GM21723 (cell line): ENCODE results near the gene PDF.

ENCODE experiments used
- ATAC-seq: cut with Tn5 transposase; IDR thresholded peaks from one replicate; pipeline ENCODE4 v1.9.1; 2021; ENCODE audit warnings: mild to moderate bottlenecking, moderate library complexity; ENCODE audit not compliant: unreplicated experiment

Gene PDF

DNA sequence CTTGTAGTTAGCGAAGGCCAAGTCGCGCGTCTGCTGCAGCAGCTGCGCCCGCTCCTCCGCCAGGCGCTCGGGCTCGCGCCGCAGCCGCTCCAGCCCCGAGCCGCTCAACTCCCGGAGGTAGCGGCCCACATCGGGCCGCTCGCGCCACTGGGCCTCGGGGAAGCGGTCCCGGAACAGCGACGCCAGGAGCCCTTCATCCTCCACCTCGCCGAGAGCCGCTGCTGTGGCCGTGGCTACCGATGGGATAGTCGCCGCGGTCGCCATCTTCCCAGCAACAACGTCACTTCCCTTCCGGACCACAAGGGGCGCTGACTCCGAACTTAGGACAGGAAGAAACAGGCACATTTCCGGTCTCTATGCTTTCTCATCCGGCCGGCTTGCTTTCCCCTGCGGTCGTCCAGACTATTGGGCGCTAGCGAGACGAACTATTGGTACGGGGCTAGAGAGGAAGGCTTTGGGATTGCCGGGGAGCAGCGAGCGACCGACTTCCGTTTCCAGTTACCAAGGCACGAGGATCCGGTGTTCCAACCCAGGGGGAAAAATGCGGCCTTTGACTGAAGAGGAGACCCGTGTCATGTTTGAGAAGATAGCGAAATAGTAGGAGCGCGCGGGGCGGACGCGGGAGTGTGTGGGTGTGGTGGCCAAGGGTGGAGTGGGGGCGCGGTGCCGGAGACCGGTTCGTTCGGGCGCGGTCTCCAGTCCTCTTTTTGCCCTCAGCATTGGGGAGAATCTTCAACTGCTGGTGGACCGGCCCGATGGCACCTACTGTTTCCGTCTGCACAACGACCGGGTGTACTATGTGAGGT lies 9.1 kb upstream of the PDF start, which contains the start of the genes COG8 and NIP7:
COG8 (minus strand) TSS at position 276 of the 806 bp plus-strand sequence; CDS start at position 264, 12 bp downstream.
NIP7 (plus strand) TSS at position 484 of the 806 bp plus-strand sequence; CDS start at position 542, 58 bp downstream.
- ATAC-seq, result peak; percentile 87

GRCh38 chr16:69338557-69339288 lies 8.3 kb upstream of the PDF start:
- no peak for ATAC-seq

DNA sequence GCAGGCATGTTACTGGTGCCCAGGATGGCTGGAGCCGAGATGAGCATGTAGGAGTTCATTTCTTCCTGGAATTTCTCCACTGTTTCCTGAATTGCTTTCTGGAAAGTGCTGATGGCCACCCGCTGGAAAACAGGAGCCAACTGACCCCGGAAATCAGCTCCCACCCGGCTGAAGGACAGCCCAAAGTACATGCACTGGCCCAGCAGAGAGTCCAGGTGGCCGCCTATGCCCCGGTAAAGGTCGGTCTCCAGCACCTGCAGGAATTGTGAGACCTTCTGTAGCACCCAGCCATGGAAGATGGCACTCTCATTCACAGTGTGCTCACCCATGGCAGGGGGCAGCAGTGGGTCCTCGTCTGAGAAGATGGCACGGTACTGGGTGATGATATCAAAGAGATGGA lies 4.3 kb upstream of the PDF start:
- ATAC-seq, result no peak

DNA sequence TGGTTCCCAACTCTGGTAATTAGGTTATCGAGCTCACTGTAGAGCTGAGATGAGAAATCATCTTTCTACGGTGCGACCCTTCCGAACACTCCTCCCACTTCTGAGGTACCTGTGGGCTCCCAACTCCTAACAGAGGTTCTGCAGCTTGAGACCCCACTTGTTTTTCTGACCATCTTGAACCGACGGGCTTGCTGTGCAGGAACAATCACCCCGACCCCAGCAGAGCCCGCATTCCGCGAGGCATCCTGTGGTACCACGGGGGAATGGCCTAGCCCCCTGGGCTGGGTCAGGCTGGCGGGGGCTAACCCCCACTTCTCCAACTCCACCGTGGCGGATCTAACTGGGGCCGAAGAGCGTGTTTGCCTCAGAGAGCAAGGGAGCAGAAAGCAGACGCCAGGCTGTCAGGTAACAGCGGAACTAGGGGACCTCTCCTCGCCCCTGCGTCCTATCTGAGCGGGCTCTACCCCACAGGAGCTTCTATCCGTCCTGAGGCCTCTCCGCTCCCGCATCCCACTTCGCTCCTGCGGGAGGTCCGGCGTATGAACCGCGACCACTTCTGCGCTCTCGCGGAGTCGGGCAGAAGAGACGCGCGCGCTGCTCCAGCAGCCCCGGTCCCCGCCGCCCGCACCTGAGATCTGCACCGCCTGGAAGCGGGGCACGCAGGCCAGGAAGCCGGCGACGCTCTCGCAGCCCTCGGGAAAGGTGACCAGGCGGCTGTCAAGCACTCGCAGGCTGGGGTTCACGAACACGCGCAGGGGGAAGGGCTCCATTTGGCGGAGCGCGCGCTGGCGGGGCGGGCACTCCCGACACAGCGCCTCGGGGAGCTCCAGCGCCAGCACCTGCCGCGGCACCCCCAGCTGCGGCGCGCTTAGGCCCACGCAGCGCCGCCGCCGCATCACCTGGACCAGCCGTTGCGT lies 761 bp downstream of the PDF start:
- peak; percentile 43 for ATAC-seq

GRCh38 chr16:69328854-69329316 lies 1.5 kb downstream of the PDF start:
- ATAC-seq, result no peak

- ATAC-seq, result no peak
These were observed 2.6 kb downstream of the PDF start for GRCh38 chr16:69327585-69328310.

GRCh38 chr16:69326172-69326873 lies 4.1 kb downstream of the PDF start:
- ATAC-seq, result no peak

- no peak for ATAC-seq
These were observed 4.6 kb downstream of the PDF start for GRCh38 chr16:69325784-69326171.

GRCh38 chr16:69324585-69325253 lies 5.7 kb downstream of the PDF start:
- ATAC-seq, result no peak

GRCh38 chr16:69324013-69324531 lies 6.3 kb downstream of the PDF start:
- no peak for ATAC-seq

- ATAC-seq, result no peak
These were observed 7.0 kb downstream of the PDF start for GRCh38 chr16:69323415-69323814.

DNA sequence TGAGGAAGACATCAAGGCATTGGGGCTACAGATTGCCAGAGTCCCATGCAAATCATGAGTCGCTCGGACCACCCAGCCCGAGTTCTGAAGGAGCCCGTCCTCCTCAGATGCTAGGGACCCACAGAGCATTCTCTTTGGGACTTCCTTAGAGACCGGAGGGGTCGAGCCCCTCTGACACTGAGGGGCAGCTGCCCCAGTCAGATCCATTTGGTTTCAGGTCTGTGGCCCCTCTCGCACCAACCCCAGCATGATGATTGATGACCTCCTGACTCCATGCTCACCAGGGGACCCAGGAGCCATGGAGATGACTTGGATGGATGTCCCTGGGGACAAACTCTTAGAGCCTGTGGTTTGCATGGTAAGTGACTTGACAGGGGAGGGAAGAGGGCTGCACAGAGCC lies 8.0 kb downstream of the PDF start:
- no peak for ATAC-seq

DNA sequence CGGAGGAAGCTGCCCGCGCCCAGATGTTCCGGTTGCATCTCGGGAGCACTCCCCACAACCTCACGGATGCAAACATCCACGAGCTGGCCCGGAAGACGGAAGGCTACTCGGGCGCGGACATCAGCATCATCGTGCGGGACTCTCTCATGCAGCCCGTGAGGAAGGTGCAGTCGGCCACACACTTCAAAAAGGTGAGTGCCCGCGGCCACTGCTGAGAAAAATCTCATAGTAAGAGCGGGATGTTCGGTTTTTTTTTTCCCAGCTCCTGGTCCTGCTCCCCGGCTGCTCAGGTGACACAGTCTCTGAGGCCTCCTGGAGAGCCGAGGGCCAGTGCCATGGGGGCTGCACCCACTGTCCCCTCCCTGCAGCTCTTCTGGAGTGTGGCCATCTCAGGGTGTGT lies 9.3 kb downstream of the PDF start:
- ATAC-seq, result no peak

DNA sequence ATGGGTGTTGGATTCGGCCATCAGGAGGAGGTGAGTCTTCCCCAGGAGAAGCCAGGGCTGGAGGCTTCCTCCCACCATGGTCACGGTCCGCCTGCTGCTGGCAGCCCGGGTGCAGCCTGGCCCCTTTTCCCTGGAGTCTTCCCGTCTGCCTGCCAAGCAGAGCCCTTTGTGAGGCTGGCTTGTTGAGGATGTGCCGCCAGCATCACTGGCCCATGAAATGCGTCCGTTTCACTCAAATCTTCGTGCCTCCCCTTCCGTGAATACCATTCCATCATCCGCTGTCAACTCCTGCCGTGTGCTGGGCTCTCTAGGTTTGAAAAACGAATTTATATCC lies 9.7 kb downstream of the PDF start:
- ATAC-seq, result no peak

DNA sequence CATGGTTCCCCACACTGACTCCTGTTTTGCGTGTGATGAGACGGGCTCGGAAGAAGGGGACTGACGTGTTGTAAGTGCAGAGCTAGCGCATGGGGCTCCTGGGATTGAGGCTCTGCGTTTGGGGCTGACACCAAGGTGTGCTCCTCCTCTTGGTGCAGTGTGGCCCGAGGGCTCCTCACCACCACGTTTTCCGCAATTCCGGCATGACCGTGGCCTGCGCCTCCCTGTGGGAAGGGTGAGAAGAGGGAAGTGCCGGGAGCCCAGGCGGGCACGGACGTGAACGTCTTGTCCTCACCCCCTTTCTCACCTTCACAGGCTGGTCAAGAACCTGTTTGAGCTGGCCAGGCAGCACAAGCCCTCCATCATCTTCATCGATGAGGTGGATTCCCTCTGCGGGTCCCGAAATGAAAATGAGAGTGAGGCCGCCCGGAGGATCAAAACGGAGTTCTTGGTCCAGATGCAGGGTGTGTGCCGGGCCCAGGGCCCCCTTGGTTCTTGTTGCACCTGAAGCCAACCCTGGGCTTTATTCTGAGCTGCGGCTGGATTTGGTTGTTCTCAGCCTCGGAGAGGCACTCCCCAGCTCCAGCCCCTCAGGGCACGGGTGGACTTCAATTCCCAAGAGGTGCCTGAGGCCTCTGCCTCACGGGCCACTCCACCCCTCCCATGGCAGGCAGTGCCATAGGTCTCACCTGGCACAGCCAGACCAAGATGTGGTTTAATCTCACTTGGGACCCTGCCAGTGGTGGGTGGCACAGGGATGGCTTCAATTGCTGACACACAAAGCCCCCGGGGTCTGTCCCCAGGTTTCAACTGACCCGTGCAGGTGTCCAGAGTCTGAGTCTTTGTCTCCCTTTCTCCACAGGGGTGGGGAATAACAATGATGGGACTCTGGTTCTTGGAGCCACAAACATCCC lies 10.3 kb downstream of the PDF start:
- no peak for ATAC-seq

DNA sequence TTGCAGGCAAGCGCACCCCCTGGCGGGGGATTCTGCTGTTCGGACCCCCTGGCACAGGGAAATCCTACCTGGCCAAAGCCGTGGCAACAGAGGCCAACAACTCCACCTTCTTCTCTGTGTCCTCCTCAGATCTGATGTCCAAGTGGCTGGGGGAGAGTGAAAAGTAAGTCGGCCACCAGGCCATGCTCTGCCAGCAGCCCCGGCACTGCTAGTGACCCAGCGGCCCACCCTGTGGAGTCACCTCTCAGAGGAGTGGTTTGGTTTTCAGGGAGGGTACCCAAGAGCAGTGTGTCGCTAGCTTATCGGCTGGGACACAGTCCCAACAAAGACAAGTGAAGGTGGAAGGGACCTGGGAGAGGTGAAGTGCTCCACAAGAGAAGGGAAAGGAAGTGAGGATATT lies 11.0 kb downstream of the PDF start:
- ATAC-seq, result no peak

DNA sequence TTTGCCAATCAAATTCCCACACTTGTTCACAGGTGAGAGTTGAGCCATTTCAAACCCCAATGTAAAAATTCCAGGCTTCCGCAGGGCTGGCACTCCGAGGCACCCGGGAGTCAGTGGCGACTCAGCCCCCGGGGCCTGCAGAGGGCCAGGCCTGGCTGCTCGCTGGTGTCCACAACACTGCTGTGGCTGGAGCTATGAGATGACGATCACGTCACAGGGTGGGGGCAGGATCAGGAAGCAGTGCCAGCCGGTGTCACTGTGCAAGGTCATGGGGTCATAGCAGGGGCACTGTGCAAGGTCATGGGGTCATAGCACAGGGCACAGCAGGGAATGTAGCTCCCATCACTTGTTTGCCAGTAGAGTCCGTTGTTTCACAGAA lies 11.5 kb downstream of the PDF start:
- no peak for ATAC-seq
